SIG-M5 treated with dmso at 0.1 percent for 504 hours (cell line): ENCODE measurements around the gene THADA.

Source experiments
- DNase-seq: peaks from one replicate; lab custom pipeline; 2025; ENCODE audit not compliant: unreplicated experiment; lab: John Stamatoyannopoulos, UW

The THADA gene

DNA sequence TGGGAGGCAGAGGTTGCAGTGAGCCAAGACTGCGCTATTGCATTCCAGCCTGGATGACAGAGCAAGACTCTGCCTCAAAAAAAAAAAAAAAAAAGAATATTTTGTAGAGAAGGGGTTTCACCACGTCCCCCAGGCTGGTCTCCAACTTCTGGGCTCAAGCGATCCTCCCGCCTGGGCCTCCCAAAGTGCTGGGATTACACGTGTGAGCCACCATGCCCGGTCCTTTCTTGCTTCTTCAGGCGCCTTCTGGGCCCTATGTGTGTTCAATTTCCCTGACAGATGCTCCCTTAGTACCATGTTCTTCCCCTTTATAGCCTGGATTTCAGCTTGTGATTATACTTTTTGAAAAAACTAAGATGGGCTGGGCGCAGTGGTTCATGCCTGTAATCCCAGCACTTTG is 379.2 kb downstream of the THADA start:
- no peak for DNase-seq

DNA sequence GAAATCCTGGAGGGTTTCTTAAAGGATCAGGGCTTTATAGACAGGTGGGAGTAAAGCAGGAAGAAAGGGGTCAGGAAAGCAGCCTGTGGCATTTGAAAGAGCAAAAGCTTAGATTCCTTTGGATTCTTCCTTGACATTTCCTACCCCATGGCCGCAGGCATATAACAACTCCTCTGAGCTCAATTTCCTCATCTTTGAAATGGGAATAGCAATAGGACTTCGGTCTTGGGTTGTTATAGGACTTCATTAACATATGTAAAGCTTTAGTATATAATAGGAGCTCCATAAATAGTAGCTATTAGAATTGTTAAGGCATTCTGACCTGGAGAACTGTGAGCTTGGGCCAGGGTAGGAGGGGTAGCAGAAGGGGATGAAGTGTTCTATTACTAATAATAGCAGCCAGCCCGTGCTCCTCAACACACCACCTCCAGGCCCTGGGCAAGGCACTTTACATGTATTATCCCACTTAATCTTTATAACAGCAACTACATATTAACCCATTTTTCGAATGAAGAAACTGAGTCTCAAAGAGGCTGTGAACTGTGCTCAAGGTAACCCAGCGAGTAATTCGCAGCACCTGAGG is 380.1 kb downstream of the THADA start:
- no peak for DNase-seq

- DNase-seq: no peak
Measured at GRCh38 chr2:43214253-43214652, 381.6 kb downstream of the THADA start.

DNA sequence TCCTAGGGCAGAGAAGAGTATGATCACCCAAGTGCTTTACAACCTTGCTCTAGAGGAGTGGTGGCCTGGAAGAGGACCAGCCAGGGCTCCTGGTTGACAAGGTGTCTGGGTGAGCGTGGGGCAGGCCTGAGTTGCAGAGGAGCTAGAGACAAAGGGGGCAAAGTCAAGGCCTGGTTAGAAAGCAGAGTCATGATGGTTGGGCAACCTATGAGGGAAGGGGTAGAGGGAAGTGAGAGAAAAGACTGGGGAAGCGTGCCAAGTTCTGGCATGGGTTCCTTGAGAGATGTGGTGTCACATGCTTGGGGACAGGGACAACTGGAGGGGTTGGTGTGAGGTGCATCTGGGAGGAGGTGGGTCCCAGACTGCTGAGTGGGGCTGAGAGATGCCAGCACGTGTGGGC is 382.9 kb downstream of the THADA start:
- DNase-seq: peak; percentile 99

- no peak for DNase-seq
Measured at GRCh38 chr2:43212216-43212835, 383.5 kb downstream of the THADA start.

- peak; percentile 99 for DNase-seq
Measured at GRCh38 chr2:43210467-43211303, 385.2 kb downstream of the THADA start.

- no peak for DNase-seq
Measured at GRCh38 chr2:43210125-43210466, 385.7 kb downstream of the THADA start.

DNA sequence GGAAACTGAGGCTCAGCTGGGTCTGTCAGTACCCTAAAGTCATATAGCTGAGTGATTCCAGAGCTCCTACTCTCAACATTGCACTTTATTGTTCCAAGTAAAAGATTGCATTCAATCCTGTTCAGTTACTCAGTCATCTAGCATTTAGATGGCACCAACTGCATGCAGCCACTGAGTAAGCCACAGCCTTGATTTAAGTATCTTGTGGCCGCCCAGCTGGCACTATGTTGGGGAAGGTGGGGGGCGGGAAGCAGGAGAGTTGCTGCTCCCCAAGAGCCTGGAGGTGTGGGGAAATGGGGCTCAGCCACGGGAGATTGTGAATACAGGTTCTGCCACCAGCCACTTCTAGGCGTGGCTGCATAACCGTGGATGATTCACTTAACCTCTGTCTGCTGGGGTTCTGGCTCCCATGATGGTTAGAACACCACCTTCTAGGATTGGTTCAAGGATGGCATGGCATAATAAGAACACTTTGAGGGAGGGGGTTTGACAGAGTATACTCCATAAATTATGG is 386.6 kb downstream of the THADA start:
- DNase-seq: no peak

- DNase-seq: no peak
Measured at GRCh38 chr2:43207553-43208300, 388.1 kb downstream of the THADA start.

DNA sequence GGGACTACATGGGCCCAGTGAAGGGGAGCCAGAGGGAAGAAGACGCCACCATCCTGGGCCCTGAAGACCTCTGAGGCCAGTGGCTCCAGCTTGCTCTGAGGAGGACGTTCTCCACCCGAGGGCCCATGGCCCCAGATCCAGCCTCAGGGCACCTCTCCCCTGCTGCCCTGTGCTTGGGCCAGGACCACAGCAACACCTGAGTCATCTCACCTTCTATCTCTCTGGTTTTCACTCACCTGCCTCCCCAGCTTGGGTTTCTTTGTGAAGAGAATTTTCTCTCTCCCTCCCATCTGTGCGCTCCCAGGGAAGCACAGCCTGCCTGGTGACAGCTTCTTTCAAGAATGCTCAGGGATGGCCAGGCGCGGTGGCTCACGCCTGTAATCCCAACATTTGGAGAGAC is 389.2 kb downstream of the THADA start:
- no peak for DNase-seq

- no peak for DNase-seq
Measured at GRCh38 chr2:43203373-43203772, 392.5 kb downstream of the THADA start.

DNA sequence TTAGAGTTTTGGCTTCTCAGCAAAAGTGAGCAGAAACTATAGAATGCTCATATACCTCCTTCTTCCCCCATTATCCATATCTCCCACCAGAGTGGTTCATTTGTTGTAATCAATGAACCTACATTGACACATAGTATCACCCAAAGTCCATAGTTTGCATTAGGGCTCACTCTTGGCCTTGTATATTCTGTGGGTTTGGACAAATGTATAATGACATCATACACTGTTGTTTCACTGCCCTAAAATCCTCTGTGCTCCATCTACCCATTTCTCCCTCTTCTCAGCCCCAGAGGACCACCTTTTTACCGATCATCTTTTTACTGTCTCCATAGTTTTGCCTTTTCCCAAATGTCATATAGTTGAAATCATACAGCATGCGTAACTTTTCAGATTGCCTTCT is 393.5 kb downstream of the THADA start:
- DNase-seq: no peak

DNA sequence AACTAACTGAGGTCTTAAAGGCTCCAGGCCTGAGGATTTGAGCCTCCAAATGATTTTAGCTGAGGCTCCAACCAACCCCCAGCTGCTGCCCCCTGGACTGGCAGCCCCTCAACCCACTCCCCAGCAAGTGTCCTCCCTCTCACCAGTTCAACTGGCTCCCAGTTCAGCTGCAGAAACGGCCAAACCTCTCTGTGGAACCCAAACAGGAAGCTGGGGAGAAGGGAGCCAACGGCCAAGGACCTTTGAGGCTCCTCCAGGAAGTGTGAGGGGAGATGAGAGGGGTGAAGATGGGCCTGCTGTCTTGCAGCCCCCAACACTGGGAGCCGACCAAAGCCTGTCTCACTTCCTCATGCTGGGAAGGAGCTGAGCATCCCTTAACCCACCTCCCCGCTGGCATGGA is 394.3 kb downstream of the THADA start:
- peak; percentile 70 for DNase-seq

- DNase-seq: no peak
Measured at GRCh38 chr2:43201016-43201415, 394.8 kb downstream of the THADA start.

GRCh38 chr2:43199492-43200488 is 396.0 kb downstream of the THADA start:
- no peak for DNase-seq

DNA sequence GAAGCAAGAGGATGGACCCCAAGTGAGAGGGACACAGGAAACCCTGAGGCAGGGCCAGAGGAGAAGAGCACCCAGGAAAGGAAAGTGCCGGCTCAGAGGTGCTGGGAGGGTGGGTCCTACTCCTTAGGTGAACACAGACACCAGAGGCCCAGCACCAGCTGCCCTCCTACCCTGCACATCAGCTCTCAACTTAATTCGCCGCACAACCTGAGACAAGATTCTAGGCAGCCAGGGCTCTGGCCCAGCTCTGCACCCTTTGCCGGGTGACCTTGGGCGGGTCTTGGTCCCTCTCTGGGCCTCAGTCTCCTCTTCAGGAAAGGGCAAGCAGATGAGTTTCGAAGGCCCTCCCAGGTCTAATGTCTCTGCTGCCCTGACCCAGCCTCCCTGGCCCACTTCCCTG is 397.6 kb downstream of the THADA start:
- DNase-seq: no peak

DNA sequence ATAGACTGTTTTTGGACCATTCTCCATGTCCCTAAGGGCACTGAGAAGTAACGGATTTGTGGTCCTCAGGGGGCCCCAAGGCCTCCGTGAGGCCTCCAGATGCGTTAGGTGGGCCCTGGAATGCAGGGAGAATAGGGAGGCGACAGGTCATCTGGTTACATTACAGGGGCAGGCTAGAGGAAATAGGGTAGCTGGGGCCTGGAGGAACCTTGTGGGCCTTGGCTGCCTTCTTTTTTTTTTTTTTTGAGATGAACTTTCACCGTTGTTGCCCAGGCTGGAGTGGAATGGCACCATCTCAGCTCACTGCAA is 398.3 kb downstream of the THADA start:
- DNase-seq: no peak

DNA sequence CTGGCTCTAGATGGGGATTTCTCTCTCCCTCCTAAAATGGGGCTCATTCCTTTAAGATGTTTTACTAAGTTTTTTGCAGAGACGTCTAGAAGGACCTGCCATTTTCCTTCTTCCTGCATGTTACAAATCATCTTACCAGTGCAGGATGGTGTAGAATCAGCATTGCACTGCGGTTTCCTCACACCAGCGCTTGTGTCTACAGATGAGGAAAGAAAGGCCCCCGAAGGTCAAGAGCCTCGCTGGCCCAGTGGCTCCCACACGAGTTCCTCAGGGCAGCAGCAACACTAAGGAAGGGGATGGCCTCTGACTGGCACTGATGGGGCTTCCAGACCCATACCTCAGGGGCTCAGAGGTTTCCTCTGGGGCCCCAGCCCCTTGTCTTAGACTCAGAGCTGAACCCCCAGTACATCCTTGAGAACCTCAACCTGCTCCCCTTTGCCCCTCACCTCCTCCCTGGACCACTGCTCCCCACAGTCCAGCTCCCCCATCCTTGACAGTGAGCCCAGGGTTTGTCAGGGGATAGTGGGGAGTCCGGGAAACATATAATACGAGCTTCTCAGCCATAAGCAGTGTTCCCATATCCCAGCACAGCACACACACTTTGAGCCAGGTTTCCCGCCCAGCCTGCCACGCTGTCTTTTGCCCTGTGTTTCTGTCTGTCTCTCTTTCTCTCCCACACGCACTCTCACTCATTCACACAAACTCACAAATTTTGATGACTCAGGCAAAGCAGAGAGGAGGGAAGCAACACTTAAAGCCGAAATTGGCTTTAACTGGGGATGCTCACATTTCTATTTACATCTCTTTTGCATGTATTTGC is 398.9 kb downstream of the THADA start:
- DNase-seq: no peak

DNA sequence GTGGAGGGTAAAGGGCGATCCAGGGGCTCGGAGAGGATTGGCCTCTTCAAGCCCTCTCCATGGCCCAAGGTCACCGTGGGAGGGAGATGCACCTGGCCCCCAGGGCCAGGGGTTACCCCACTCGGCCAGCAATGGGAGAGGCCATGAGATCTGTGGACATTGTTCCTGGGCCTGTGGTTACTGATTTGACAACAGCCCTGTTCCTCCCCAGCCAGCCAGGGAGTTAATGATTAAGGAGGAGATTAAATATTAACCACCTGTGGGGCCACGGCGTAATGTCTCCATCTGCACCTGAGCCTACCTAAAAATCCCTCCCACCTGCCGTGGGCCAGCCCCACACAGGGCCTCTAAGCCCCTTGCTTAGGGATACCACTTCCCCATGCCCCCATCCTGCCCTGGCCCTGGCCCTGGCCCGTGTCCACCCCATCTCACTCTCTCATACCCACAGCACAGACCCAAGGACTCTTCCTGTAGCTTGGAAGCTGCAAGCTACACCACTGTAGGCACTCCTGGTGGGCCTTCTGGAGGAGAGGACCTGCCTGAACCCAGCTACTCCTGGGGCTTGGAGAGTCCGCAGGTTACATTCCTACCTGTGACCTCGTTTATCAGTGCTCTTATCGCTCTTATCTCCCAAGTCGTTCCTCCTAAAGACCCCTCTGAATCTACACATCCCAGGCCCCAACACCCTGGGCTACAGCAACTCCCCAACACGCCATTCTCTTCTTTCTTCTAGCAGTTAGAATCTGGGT is 401.5 kb downstream of the THADA start:
- DNase-seq: no peak
